DMS 273 treated with DMSO at 0.1 percent for 48 hours (cell line): ENCODE measurements around the gene ADPRHL1.
"Not testable (repeated sequence)": the region's sequence is repeated elsewhere in the genome, so short reads cannot be mapped to it uniquely, and the experiment has no call there.

Experiments used
- DNase-seq: peaks from one replicate; lab custom pipeline; 2025; lab: John Stamatoyannopoulos, UW

The ADPRHL1 gene

DNA sequence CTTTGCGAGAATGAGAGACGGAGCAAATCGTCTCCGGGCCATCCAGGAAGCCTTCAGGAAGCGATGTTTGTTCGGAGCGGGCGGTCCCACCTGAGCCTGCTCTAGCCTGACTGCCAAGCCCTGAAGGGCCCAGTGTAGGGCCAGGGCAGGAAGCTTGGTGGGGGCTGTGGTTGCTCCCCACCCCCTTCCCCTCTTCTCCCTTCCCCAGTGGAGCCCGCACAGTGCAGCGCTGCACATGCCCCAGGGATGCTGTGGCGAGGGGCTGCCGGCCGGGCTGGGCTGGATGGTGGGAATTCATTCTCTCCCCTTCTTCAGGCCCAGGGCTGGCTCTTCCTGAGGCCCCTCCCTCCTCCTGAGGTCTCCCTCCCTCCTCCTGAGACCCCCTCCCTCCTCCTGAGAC is 82.2 kb downstream of the ADPRHL1 start:
- no peak for DNase-seq

DNA sequence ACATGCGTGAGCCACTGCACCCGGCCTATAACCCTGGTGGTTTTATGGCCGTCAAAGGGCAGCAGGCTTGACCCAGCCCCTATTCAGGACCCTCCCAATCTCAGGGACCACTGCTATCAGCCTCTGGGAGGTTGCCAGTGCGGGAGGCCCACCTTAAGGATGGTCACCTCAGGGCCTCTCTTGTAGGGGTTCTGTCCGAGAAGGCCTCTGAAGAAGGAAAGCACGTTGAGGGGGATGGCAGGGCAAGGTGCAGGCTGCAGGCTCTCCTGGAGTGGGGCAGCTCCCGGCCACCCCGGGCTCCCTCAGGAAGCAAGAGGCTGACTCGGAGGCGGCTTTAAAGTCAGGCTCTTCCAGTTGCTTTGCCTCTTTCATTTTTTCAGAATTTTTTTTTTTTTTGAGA is 83.4 kb downstream of the ADPRHL1 start:
- DNase-seq: no peak

DNA sequence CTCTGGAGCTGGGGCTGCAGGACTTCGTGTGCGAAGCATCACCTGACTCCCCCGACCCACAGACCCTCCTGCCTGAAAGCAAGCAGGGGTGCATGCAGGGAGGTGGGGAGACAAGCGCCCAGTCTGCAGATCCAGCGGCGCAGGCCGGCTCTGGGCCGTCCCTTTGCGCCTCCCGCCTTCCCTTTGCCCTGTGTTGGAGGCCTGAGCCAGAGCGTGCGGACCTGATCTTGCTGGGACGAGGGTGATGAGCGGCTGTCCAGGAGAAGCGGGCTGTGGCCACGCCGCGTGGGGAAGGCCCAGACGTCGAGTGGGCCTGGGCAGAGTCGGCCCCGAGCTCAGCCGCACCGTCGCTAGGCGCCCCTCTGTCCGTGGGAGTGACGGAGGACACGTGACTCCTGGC is 84.1 kb downstream of the ADPRHL1 start:
- no peak for DNase-seq

DNA sequence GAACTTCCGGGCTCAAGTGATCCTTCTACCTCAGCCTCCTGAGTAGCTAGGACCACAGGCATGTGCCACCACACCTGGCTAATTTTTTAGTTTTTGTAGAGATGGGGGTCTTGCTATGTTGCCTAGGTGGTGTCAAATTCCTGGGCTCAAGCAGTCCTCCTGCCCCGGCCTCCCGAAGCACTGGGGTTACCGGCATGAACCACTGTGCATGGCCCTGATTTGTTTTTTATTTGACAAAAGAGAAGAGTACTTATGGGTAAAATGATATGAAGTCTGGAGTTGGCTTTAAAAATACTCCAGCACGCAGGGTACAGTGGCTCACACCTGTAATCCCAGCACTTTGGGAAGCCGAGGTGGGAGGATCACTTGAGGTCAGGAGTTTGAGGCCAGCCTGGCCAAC is 84.9 kb downstream of the ADPRHL1 start:
- not testable (repeated sequence) for DNase-seq

DNA sequence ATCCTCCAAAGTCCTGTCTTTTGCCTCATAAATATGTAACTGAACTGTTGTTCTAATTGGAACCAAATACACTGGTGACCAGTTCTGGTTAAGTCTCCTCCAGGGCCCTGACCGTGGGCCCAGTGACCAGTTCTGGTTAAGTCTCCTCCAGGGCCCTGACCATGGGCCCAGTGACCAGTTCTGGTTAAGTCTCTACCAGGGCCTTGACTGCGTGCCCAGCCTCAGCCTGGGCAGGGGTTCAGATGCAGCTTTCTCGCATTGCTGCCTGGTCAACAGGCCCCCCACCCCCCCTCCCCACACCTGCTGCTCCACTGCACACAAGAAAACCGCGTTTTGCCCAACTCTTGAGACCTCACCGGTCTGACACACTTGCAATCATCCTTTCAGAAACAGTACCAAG is 85.5 kb downstream of the ADPRHL1 start:
- DNase-seq: no peak

DNA sequence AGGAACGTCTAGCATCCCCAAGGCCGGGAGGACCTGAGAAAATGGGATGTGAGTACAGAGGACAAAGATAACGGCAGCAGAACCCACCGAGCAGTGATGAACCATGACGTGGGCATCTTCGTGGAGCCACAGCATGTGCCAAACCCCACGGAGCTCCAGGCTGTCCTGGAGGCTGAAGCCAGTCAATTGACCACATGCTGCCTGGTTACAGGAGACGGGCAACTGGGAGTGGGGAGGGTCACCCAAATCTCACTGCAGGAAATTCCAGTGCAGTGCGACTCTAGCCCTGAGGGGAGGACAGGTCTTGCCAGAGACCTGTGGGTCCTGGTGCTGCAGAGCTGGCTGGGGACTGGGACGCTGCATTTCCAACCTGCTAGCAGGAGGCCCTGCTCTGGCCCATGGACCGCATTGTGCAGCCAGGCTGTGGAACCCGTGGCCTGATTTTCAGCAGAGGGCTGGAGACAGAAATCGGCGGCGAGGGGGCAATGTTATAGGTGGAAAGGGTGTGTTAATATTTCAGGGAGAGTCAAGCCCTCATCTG is 86.2 kb downstream of the ADPRHL1 start:
- DNase-seq: no peak

DNA sequence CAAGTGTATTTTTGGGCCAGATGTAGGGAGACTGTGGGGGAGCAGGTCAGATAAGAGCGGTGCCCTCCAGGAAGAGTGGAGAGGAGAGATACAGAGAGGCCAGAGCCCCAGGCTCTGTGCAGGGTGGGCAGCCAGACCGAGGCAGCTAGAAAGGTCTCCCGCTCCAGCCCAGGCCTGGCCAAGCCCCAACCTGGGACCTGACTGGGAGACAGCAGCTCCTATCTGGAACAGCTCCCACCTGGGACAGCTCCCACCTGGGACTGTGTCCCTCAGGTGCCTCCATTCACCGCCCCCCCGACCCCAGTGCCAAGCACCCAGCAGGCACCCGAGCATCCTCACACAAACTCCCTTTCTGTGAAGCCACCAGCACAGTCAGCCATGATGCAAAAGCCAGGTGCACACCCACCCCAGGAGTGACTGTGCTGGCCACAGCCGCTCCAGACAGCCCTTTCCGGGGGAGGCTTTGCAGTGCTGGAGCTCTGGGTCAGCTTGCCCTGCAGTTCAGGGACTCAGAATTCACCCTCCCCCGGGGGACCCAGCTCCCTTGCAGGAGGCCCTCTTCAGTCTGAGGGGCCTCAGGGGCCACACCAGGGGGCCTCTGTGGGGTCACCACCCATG is 87.2 kb downstream of the ADPRHL1 start:
- no peak for DNase-seq

DNA sequence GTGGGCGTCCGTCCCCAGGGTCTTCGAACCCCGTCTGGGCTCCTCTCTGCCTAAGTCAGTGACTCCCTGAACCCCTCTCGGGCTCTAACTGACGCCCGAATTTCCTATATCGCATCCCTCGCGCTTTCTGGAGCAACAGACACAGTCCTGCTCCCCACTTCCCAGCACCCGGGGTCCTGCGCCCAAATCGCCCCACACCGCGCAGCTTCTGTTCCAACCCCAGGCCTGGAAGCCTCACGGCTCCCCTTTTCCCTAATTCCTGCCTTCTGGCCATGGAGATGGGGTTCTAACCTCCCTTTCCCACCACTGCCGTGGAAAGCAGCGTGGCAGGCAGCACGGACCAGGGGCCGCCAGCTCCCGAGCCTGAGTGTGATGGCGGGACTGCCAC is 87.7 kb downstream of the ADPRHL1 start:
- no peak for DNase-seq

DNA sequence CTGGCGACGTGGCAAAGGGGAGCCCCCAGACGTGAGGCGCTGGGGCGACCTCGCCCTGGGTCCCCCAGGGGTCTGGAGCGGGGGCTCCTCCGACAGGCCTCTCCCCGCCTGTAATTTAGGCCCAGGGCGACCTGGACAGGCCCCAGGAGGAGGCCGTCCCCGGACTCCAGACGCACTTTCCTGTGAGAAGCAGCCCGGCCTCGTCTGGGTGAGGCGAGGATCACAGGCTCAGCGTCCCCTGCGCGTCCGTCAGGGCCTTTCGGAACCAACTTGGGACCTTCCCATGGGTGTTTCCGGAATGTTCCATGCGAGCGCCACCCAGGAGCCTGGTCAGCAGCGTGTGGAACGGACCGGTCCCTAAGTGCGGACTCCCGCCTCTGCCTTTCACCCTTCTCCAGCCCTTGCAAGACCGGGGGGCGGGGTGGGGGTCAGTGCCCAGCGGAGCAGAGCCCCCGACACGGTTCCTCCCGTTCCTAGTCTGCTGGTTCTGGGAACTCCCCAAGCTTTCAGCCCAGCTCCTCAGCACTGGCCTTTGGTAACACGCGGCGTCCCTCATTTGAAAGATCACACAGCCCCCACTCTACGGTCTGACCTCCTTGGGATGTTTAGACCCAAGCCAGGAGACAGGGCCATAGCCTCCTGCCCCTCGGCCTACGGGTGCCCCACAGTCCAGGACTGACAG is 88.2 kb downstream of the ADPRHL1 start:
- DNase-seq: no peak

DNA sequence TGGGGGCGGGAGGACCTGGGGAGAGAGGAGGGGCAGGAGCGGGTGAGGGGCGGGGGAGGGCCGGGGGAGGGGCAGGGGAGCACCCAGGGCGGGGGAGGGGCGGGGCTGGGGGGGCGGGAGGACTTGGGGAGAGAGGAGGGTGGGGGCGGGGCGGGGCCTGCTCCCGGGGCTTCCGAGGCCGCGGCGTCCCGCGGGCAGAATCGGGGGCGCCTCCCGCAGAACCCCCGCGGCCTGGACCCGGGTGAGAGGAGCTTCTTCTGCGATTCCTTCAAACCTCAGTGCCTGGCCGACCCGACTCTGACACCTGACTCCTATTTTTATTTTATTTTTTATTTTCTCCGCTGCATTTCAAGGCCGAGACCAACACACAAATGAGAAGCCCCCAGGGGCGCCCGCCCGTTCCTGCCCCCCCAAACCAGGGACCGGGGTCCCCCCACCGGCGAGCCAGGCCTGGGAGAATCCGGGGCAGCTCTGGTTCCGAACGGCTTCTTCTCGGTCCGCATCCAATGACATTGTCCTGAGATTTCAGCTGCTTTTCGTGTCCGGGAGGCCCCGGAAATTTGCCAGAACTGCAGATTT is 88.9 kb downstream of the ADPRHL1 start:
- DNase-seq: no peak

DNA sequence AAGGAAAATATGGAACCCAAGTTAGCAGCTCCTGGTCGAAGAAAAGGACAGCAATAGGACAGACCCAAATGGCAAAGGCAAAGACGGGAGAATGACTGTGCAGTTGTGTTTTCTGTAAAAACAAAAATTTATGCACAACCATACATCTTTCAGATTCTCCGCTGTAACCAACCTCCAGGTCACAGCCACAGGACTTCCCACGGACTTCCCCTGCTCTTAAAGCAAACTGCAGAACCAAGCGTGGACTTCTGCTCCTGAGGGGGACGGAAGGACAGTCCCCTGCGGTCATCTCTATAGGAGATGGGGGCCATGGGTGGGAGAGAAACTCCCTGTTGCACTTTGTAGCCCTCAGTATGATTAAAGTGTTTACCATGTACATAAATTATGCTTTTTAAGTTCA is 91.9 kb downstream of the ADPRHL1 start:
- DNase-seq: no peak

DNA sequence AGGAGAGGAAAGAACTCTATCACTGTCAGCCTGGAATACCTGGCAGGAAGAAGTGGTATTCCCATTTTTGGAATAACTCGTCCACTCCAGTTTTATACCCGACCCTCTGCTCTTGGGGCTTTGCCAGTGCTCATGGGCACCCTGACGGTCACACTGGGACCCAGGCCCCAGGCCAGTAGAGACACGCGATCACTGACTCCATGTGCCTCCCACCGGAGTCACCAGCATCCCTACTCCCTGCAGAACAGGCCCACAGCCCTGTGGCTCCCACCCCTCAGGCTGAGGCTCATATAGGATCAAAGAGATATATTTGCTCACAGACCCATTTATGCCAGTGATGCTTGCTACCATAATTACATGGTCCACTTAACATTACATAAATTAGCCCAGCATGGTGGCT is 92.8 kb downstream of the ADPRHL1 start:
- no peak for DNase-seq

DNA sequence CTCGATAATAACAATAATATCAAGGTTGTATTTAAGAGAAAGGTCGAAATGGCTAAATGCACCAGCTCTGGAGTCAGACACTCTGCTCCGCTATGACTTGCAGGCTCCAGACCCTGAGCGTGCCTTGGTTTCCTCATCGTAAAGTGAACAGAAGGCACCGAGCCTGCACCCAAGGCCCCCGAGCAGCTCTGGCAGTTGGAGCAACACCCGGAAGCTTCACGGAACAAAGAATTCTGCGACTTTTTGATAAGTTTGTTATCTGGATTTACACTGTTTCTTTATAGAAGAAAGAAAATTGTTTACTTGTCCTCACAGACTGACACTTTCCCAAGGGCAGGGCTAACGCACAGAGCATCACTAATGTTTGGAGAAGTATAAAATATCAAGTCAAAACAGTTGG is 93.7 kb downstream of the ADPRHL1 start:
- DNase-seq: no peak

DNA sequence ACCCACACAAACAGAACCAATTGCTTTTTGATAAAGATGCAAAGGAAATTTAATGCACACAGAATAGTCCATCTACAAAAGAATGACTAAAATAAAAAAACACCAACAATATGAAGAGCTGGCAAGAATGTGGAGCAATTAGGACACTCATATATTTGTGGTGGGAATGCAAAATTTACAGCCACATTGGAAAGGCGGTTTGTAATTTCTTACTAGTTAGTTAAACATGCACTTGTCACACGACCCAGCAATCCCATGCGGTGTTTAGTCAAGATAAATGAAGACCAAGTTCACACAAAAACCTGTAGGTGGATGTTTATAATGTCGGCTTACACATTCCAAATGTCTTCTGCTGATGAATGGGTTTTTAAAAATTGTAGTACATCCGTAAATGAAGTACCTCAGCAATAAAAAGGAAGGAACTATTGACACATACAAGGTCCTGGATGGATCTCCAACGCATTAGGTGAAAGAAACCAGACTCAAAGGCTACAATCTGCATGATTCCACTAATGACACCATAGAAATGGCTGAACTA is 94.6 kb downstream of the ADPRHL1 start:
- no peak for DNase-seq

DNA sequence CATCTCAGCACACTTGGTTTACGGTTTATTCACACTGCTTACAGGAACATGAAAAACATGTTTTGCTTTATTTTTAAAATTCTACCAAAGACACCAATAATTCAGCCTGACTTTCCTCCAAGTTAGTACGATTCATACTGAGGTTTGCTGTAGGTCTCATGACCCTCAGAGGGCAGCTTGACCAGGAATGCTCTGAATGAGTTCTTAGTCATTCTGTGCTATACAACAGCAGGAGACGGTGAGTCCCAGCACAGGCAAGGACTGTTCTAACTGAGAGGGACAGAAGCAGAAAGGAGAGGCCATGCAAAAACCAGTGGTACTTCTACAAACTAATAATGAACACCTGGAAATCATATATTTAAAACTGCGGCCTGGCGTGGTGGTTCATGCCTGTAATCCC is 95.8 kb downstream of the ADPRHL1 start:
- DNase-seq: no peak

DNA sequence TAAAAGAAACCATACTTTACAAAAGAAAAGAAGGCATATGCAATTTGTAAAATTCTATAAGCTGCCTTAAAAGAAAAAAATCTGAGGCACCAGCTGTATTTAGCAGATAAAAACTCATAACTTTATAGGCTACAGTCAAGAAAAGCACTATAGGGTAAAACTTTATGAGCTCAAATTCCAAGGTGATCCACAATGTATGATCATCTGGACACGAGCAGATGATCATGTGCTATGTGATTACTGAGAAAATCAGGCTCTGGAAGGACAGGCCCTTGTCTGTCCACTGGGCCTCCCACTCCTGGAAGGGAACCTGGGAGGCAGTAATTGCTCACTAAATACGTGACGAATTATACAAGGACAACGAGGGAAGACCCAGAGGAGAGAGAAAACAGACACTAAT is 96.7 kb downstream of the ADPRHL1 start:
- no peak for DNase-seq

DNA sequence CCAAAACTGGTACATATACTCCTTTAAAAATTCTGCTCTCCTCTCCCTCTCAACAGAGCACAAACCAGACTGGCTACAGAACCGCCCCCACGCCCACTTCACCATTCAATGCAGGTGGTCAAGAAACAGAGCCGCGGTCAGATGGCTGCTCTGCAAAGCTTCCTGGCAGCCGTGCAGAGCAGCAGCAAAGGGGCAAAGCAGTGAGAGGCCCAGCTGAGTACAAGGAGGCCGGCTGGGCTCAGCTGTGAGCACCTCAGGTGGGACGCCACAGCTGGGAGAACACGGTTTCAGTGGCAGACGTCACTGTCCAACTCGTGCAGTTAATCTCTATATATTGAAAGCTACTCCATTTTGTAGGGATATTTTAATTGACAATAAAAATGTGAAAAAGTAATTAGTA is 97.7 kb downstream of the ADPRHL1 start:
- DNase-seq: no peak

DNA sequence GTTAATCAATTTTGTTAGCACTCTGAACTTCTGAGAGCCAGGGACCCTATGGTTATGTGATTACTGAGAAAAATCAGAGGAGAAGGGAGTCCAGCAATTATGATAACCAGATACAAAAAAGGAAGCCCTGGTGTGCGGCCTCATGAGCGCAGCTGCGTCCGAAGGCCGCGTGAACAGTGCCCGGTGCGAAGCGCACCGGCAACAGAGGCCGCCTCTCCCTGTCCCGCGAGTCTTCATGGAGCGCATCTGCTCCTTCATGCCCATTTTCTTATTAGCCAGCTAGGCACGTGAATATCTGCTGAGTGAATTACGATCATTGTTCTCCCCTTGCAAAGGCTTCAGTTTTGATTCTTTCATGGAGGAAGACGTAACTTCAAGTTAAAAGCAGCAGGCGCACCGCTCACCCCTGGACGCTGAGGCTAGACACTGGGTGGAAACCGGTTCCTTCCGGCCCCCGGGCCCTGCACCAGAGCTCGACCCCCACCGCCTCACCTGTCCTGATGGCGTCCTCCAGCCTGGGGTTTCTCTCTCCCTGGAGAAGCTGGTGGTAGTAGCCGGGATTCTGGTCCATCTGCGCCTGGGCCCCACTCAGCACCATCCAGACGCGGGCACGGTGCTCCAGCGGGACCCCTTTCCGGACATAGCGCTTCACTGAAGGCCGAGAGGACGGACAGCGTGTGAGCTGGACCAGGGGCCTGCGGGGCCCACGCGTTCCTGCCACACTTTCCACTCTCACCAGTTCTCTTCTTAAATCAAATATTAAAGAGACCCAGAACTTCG is 98.3 kb downstream of the ADPRHL1 start:
- no peak for DNase-seq

DNA sequence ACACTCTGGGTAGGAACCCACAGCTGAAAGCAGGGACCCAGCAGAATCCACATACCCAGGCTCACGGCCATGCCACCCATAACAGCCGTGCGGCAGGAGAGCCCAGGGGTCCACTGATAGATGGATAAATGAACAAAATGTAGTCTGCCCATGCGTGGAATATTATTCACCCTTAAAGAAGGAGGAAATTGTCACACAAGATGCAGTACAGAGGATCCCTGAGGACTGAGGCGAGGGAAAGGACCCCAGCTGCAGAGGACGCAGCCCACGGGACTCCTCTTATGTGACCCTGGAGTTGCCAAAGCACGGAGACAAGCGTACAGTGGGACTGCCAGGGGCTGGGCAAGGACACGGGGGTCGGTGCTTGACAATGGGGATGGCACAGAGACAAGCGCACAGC is 100.0 kb downstream of the ADPRHL1 start:
- DNase-seq: no peak

DNA sequence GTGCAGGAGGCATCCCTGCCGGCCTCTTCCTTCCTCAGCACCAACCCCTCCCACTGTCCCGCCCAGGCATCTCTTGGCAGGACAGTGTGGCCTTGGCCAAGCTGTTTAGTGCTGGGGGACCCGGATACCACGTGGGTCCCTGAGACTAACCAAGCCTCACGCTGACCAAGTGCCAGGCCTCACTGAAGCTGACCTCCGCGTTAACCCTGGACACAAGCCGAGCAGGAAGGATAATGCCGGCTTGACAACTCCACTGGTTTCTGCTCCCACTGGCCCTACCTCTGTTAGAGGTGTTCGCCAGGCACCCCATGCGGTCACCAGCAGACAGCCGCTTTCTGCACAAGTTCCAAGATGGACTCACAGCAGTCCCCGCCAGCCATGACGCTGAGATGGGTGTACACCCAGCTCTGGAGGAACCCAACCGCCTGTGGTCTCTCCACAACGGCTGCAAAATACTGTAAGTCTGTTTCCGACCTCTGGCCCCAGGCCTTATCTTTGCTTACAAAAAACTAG is 101.7 kb downstream of the ADPRHL1 start:
- DNase-seq: no peak

DNA sequence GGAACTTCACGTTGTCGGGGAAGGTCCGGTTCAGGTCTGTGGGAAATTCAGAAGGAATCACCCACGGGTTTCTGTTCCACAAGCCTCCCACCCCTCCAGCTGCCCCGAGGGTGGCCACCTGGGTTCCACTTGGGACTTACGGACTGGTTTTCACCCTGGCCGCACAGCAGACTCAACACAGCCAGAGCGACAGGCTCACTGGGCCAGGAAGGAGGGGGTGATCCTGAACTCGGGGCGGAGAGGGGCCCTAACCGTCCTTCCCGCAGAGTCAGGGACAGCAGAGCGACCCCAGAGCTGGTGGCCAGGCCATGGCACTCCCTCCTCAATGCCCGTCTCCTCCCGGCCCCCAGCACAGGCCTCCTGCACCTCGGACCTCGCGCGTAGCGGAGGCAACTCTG is 102.4 kb downstream of the ADPRHL1 start:
- no peak for DNase-seq
